ENCODE results near the gene STRADA.
A peak's percentile ranks its signal among the peaks of the same experiment; 100 is the strongest.

Gene STRADA

DNA sequence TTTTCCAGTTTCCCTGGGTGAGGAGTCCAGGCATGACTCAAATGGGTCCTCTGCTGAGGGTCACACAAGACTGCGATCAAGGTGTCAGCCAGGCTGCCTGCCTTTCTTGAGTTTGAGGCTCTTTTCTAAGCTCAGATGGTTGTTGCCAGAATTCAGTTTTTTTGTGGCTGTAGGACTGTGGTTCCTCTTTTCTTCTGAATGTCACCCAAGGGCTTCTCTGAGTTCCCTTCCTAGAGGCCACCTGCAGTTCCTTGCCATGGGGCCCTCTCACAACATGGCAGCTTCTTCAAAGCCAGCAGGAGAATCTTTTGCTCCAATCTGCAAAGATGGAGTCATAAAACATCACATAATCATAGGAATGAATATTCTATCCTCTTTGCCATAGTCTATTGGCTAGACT lies 59.2 kb downstream of the STRADA start:
- DNase-seq, result no peak

DNA sequence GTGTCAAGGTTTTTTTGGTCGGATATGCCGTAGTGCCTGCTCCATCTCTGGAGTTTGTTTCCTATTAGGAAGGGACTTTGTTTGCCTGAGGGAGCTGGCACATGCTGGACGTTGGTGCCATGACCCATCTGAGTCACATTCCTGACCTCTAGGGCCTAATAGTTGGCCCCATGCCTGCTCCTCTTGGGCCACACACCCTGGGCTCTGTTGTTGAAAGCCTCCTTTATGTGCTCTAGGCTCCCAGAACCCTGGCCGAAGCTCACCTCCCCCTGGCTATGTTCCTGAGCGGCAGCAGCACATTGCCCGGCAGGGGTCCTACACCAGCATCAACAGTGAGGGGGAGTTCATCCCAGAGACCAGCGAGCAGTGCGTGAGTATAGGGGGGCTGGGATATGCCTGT lies 60.1 kb downstream of the STRADA start:
- no peak for DNase-seq

DNA sequence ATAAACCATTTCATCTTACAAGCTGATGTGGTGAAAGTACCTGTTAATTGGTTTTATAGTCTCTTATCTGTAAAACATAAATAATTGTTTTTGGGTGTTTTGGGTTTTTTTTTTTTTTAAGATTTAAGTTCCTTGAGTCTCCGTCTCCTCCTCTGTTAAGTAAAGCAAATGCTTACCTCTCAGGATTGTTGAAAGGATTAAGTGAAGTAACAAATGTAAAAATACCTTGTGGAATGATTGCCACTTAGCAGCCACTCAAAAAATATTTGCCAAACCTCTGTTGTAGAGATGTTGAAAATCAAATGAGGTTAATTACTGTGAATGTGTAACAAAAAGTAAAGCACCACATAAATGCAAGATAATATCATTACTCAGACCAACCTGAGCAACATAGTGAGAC lies 60.9 kb downstream of the STRADA start:
- DNase-seq, result no peak

DNA sequence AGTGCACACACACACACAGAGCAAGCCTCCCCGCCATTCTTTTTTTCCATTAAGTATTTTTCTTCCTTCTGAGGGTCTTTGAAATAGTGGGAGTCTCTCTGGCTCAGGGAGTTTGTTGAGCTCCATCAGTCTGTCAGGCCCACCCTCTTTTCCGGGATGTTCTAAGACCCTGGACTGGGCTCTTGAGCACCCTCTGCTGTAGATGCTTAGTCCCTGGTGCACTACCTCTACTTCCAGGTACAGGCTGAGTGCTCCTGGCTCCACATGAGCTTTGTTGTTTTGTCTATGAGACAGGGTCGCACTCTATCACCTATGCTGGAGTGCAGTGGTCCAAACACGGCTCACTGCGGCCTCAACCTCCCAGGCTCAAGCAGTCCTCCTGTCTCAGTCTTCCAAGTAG lies 62.4 kb downstream of the STRADA start:
- no peak for DNase-seq

DNA sequence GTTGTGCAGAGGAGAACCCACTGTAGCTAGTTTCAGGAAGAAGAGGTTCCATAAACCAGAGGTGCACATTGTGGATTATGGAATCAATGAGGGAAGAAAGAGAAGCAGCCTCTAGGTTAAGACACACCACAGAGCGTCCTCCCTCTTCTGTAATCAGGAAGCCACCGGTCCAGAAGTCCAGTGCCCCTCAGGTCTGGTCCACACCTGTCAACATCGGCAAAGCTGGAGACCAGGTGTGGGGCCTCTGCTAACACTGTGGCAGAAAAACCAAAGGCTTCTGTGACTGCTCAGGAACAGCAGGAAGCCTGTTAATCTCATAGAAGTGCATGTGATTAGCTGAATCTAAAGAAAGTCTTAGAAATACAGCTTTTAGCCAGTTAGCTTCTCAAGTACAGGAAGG lies 65.0 kb downstream of the STRADA start:
- DNase-seq, result no peak

DNA sequence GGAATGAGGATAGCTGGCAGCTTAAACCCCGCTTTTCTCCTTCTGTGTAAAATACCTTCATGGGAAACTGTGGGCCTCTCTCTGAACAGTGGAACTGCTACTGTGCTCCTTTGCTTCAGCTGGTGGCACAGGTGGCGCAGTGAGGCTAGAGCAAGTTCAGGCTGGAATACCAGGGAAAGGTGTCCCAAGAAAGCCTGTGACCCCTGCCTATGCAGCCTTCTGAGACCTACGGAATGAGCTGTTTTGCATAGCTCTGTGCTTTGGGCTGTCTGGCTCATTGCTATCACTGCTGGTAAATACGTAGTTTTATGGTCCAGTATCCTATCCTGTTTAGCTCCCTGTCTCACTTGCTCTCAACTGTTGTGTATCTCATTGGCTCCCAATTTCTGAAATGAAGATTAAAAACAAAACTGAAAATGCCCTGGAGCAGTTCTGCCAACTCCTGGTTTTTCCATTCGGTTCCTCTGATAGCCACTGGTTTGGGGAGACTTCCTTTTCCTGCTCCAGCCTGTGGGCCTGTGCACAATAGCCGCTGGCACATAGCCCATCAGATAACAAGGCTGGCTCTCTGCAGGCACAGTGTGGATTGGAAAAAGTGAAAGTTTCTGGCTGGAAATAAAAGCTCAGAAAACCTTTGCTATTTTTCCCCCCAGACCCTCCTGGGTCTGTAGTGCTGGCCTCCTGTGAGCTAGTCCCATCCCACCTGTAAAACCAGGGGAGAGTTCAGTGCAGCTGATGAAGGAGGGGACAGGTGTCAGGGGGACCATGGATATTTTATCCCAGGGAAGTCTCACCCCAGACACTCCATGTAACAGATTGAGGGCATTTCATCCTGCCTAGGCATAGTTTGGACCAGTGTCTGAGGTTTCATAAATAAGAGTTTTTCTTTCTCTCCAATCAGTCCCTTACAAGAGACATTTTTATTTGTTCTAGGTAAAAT lies 65.7 kb downstream of the STRADA start:
- no peak for DNase-seq

DNA sequence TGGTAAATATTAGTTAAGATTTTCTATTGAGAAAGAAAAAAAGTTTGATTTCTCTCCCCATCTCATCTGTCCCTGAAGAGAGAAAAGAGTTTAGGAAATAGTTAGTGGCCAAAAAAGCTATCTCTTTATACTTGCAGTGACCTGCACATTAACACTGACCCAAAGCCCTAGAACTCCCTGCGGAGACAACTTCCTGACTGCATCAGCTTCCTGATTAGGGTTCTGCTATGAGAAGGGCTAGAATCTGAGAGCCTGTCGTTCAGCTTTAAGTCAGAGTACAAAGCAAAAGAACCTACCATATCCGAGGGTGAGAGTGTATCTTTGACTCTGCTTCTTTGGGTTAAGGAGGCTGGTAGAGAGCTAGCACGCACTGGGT lies 66.4 kb downstream of the STRADA start:
- no peak for DNase-seq

DNA sequence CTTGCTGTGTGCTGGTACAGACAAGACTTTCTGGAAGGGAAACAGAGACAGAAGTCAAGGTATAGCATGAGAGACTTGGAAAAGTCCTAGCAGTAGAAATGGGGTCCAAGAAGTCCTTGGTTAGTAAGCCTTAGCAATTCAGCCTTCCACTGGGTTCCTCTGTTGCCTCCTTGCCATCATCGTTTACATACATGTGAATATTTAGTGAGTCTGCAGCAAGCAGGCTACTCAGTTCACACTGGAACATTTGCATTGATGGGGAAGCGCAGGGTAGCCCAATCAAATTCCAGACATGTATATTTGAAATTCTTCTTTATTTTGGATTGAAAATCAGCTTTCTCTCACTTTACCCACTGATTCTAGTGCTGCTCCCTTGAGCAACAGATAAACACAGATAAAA lies 68.7 kb downstream of the STRADA start:
- no peak for DNase-seq

DNA sequence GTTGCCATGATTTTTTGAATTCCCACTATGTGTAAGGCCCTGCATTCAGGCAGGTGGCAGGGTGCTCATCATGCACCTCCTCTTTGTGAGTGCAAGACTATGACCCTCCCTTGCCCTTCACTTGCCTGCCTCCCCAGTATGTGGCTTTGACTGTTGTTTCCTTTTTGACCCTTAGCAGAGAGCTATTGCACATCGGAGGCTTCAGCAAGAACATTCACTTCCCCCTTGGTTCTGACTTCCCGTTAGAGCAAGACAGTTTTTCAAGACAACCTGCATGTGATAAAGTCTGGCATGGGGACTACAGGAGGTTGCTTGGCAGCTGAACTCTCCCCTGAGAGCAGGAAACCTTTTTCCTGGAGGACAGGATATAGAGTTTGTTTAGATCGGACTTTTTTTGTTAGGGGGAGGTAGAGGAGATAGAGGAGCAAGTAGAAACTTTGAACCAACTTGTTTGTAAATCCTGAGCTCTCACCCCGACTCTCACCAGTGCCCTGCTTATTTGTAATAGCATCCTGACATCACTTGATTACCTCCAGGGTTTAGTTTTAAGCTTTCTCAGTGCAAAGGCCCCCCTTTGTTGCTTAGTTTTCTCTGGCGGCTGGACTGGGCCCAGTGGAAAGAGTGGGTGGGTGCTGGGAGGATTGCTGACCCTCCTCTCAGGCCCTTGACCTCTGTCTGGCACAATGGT lies 75.9 kb downstream of the STRADA start:
- peak; percentile 5 for DNase-seq

DNA sequence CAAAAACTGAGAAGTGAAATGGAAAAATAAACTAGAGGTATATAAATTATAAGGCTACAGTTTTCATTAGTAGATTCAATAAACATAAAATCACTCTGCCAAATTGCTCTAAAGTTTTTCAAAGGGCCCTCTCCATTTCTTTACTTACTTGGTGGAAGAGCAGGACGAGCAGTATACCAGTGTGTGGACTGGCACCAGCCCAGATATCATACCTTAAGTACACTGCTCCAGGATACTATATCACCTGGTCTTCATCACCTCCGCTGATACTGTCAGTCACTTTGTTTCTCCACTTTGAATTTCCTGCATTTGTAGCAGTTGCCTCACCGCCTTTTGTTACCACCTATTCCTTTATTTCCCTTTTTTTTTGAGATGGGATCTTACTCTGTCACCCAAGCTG lies 81.7 kb downstream of the STRADA start:
- no peak for DNase-seq

DNA sequence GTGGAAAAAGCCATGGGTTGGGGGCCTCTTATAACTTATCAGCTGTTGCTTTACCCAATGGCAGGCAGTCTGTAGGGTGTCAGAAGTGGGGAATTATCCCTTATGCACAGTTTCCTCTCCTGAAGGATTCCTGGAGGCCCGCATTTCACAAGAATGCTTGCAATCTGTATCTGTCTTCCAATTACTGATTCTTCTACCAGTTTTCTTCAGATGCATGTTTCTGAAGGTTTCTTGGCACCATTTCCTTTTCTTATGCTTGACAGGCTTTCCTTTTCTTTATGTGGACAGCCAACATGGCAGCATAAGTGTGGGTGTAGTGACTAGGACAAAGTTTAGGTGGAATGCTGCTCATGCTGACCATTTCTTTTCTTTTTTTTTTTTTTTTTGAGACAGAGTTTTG lies 83.2 kb downstream of the STRADA start:
- DNase-seq, result no peak

DNA sequence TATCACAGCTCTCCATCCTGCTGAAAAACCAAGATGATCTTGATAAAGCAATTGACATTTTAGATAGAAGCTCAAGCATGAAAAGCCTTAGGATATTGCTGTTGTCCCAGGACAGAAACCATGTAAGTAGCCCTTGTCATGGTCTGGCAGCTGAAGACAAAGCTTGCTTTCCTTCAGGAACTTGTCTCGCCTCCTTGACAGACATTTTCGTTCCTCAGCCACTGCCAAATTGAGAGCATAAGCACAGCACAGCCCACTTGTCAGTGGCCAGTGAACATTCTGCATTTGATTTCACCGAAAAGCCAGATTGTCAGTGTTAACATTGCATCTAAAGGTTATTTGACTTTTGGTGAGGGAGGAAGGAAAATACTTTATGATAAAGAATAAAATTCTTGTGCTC lies 83.8 kb downstream of the STRADA start:
- no peak for DNase-seq

DNA sequence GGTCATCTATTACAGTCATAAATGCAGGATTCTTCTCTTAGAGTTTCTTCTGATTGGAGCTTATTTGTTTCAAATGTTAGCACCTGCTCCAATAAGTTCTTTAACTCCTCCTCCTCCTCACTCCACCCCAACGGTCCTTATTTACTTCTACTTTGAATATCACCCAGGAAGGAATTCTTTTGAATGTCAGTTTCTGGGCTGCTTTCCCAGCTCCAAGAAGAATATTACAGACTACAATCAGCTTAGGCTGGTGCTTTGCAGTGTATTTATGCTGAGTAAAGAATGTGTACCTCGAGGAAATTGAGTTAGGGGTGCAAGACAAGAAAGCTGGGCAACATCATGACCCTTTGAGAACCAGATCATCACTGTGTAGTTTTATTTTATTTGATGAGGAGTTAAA lies 88.5 kb downstream of the STRADA start:
- no peak for DNase-seq

Measured in NCI-H1694 treated with DMSO at 0.1 percent for 48 hours (cell line).